Mucosa of descending colon (tissue), 3 donors: Measurements from ENCODE around the gene FASTKD3. TPM values are rescaled to one million over a fixed set of nuclear protein-coding genes. Genes with fewer than 3 reads are reported as not detected.
A peak's percentile ranks its signal among the peaks of the same experiment; 100 is the strongest.
"Not testable (repeated sequence)": the region's sequence is repeated elsewhere in the genome, so short reads cannot be mapped to it uniquely, and the experiment has no call there.

Experiments
- ATAC-seq: fragments of 200-7000 bp; cut with Tn5 transposase; one replicate; pipeline ENCODE4 v1.9.1; 2020; ENCODE audit warnings: mild to moderate bottlenecking, moderate library complexity
- DNase-seq, 3 donors: peaks; one replicate each; pipeline ENCODE4 v3.0.0-alpha.2; 2020
- H3K36me3 ChIP-seq: fragments of 200-600 bp; one replicate; pipeline ENCODE4 v1.8.0; 2021; ENCODE audit warnings: low read depth, mild to moderate bottlenecking
- H3K4me1 ChIP-seq: fragments of 200-600 bp; one replicate; pipeline ENCODE4 v1.8.0; 2021; ENCODE audit warnings: low read depth, mild to moderate bottlenecking
- H3K4me3 ChIP-seq: fragments of 200-600 bp; one replicate; pipeline ENCODE4 v1.8.0; 2021; ENCODE audit warnings: mild to moderate bottlenecking
- H3K9me3 ChIP-seq: fragments of 200-600 bp; one replicate; pipeline ENCODE4 v1.8.0; 2021; ENCODE audit warnings: mild to moderate bottlenecking
- intact Hi-C, 2 donors: fragments of 100-400 bp; cut with DNase I in 1 of 2; cut with micrococcal nuclease in 1 of 2; formaldehyde crosslinking; loops; one replicate each; pipeline versions ENCODE4 v1.11.0 to v1.11.1; 2022; cut with DNase I, micrococcal nuclease
- long read RNA-seq, 2 donors: library from polyadenylated mRNA; unstranded; transcript quantifications; one replicate each; pipeline ENCODE4 v2.0.0, GENCODE V29; 2019 to 2021
- total RNA-seq, 3 donors: library from RNA; stranded (reverse); fragmentation: NEBNext Ultra II Directional in 2 of 3; extraction: Animal tissue kit (Norgen Biotek cat#: 25700) in 2 of 3; gene quantifications; one replicate each; pipeline versions ENCODE4 v1.2.1 to v1.2.4, GENCODE V29; 2021 to 2023
- TF ChIP-seq, protein P1 (sequence below): fragments of 200-600 bp; IDR thresholded peaks from one replicate; pipeline ENCODE4 v1.8.0; 2022; ENCODE audit warnings: antibody characterized with exemption, mild to moderate bottlenecking
- donor health status: DM: no; HTN: no; CAD: no; lungs with moderate emphysema.
- donor health status: DM: no; HTN: no; CAD: no.
- donor health status: DM: no; HTN: yes; CAD: no.

Gene FASTKD3
- total RNA-seq = 10 to 100 TPM in 1 of 3 donors, 1 to 10 TPM in 2; 9.2 to 11.7 (median 9.5) TPM
- long read RNA-seq, donor 1, partial matches to known transcripts = 0 of 4 reads
- long read RNA-seq, donor 1, other reads (novel, unspliced or antisense) = 2 of 4 reads
- long read RNA-seq, donor 2, partial matches to known transcripts = 1 of 8 reads
- long read RNA-seq, donor 2, other reads (novel, unspliced or antisense) = 3 of 8 reads

GRCh38 chr5:7868773-7869473, at the start of gene FASTKD3, which contains the start of gene MTRR:
Gene FASTKD3, minus strand, starts transcription at chr5:7869031. Its CDS starts 948 bp downstream, at chr5:7868083.
Gene MTRR, plus strand, starts transcription at chr5:7869148. Its CDS starts 1,647 bp downstream, at chr5:7870795.
- H3K4me3 ChIP-seq = peak within 1 kb of the TSS; percentile 95
- intact Hi-C loops = no loop called here
- H3K4me1 ChIP-seq = peaks cover 35% of the 10 kb centered on the region
- H3K9me3 ChIP-seq = no peaks in the 10 kb centered on the region
- ATAC-seq (peak; percentile 99), DNase-seq (peak; percentile 93 to 96 (median 96))
- H3K36me3 ChIP-seq = no peaks in the 10 kb centered on the region
- TF ChIP-seq, protein P1, sequence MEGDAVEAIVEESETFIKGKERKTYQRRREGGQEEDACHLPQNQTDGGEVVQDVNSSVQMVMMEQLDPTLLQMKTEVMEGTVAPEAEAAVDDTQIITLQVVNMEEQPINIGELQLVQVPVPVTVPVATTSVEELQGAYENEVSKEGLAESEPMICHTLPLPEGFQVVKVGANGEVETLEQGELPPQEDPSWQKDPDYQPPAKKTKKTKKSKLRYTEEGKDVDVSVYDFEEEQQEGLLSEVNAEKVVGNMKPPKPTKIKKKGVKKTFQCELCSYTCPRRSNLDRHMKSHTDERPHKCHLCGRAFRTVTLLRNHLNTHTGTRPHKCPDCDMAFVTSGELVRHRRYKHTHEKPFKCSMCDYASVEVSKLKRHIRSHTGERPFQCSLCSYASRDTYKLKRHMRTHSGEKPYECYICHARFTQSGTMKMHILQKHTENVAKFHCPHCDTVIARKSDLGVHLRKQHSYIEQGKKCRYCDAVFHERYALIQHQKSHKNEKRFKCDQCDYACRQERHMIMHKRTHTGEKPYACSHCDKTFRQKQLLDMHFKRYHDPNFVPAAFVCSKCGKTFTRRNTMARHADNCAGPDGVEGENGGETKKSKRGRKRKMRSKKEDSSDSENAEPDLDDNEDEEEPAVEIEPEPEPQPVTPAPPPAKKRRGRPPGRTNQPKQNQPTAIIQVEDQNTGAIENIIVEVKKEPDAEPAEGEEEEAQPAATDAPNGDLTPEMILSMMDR = no peak

GRCh38 chr5:7917130-7918123, 48.6 kb upstream of the FASTKD3 start:
- no peaks in the 10 kb centered on the region for H3K4me1 ChIP-seq
- H3K9me3 ChIP-seq = peaks cover under 1% of the 10 kb centered on the region
- TF ChIP-seq, protein P1 = no peak
- H3K4me3 ChIP-seq = no peak overlapping the region
- peak; percentile 81 for ATAC-seq
- no peak for DNase-seq
- no peaks in the 10 kb centered on the region for H3K36me3 ChIP-seq
- intact Hi-C loops = no loop called here

DNA sequence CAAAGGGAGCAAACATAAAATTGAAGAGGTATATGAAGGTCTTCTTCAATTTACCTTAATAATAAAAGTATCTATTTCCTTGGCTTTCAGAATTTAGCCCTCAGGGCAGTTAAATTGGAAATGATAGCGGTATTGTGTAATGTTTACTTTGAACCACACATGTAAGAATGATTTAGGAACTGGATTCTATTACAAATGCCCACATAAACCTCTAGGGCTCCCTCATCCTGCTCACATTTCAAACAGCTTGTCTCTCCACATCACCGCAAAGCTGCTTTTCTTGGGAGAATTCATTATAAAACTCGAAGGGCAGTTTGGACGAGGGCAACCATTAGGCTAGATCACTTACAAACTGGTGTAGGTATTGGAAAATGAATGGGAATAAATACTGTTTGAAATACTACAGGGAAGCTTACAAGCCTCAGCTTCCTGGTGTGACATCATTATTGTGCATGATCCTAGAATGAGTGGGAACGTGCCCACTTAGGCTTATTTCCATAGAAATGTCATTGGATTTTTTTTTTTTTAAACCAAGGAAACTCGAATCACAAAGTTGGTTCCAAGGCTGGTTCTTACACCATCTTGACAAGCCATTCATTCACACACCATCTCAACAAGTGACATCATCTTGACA, 47.5 kb upstream of the FASTKD3 start:
- ATAC-seq (no peak), DNase-seq (no peak)
- Histone ChIP-seq H3K36me3 (no peaks in the 10 kb centered on the region), H3K9me3 (peaks cover 10% of the 10 kb centered on the region), H3K4me1 (no peaks in the 10 kb centered on the region), H3K4me3 (no peak overlapping the region)
- TF ChIP-seq, protein P1 = no peak
- intact Hi-C loops = no loop called here

DNA sequence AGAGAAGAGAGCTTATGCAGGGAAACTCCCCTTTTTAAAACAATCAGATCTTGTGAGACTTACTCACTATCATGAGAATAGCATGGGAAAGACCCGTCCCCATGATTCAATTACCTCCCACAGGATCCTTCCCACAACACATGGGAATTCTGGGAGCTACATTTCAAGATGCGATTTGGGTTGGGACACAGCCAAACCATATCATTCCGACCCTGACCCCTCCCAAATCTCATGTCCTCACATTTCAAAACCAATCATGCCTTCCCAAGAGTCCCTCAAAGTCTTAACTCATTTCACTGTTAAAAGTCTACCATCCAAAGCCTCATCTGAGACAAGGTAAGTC, 42.6 kb upstream of the FASTKD3 start:
- H3K9me3 ChIP-seq = peaks cover 32% of the 10 kb centered on the region
- DNase-seq, H3K4me3 ChIP-seq, intact Hi-C loops, H3K36me3 ChIP-seq, ATAC-seq, H3K4me1 ChIP-seq: not testable (repeated sequence)

GRCh38 chr5:7910738-7911428, 42.1 kb upstream of the FASTKD3 start:
- TF ChIP-seq, protein P1 = no peak
- intact Hi-C loops = no loop called here
- Histone ChIP-seq H3K4me1 (no peaks in the 10 kb centered on the region), H3K36me3 (no peaks in the 10 kb centered on the region), H3K4me3 (no peak overlapping the region), H3K9me3 (peaks cover 32% of the 10 kb centered on the region)
- ATAC-seq (no peak), DNase-seq (no peak)
